Measurements from ENCODE around the gene DUSP16. TPM values are rescaled to one million over a fixed set of nuclear protein-coding genes. Genes with fewer than 3 reads are reported as not detected.

DUSP16 gene
- total RNA-seq, 1 donor from 2014 or later, result 24.5 TPM

- no peak for DNase-seq (ENCODE audit: low spot score)
- intact Hi-C loops (cut with DNase I), result no loop called here
Measured at GRCh38 chr12:12555656-12556055, 7.0 kb downstream of the DUSP16 start.

DNA sequence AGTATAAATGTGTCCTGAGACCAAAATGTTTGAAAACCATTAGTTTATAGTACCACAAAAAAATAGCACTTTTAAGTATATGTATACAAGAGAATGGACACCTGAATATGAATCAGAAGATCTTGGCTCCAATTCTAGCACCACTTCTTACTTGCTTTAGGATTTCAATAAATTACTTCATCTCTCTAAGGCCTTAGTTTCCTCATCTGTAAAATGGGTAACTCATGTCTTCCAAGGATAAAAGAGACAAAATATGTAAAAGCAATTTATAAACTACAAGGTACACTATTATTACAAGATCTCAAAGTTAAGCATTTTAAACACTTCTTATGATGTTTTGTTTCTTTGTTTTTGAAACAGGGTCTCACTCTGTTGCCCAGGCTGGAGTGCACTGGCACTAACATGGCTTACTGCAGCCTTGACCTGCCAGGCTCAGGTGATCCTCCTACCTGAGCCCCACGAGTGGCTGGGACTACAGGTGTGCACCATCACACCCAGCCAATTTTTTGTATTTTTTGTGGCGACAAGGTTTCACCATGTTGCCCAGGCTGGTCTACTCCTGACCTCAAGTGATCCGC is 9.4 kb downstream of the DUSP16 start:
- intact Hi-C loops (cut with DNase I), result no loop called here
- DNase-seq (ENCODE audit: low spot score), result no peak

- intact Hi-C loops (cut with DNase I), result no loop called here
- no peak for DNase-seq (ENCODE audit: low spot score)
Measured at GRCh38 chr12:12551115-12551514, 11.5 kb downstream of the DUSP16 start.

DNA sequence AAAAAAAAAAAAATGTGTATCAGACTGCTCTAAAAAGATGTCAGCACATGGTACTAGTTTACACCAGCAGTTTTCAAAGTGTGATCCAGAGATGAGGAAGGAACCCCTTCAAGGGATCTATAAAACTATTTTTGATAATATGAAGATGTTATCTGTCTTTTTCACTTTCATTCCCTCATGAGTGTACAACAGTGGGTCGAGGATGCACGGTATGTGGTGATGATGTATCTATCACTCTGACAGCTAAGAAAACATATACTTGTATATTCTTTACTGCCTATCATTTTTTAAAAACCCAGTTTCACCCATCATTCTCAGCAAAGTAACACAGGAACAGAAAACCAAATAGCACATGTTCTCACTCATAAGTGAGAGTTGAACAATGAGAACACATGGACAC is 12.4 kb downstream of the DUSP16 start:
- intact Hi-C loops (cut with DNase I), result no loop called here
- no peak for DNase-seq (ENCODE audit: low spot score)

GRCh38 chr12:12549426-12549825 is 13.2 kb downstream of the DUSP16 start:
- intact Hi-C loops (cut with DNase I), result no loop called here
- no peak for DNase-seq (ENCODE audit: low spot score)

- DNase-seq (ENCODE audit: low spot score), result no peak
- intact Hi-C loops (cut with DNase I), result no loop called here
Measured at GRCh38 chr12:12548713-12549112, 13.9 kb downstream of the DUSP16 start.

DNA sequence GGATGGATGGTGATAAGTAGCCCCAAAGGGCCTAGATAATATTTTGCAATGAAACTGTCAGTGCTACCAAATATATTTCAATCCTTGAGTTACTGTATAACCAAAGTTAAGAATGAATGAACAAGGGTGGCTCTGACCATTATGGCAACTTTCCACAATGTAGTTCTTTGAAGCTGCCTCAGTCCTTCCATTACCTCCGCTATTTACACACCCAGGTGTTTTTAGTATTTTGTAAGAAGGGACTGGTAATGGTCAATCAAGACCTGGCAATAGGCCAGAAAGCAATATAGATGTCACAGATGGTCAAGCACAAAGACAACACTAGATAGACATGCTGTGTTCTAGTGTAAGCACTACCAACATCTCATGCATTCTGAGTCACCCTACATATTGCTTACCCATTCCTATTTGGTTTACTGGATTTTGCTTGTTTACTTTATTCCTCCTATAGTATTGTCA is 16.3 kb downstream of the DUSP16 start:
- no peak for DNase-seq (ENCODE audit: low spot score)
- intact Hi-C loops (cut with DNase I), result no loop called here

DNA sequence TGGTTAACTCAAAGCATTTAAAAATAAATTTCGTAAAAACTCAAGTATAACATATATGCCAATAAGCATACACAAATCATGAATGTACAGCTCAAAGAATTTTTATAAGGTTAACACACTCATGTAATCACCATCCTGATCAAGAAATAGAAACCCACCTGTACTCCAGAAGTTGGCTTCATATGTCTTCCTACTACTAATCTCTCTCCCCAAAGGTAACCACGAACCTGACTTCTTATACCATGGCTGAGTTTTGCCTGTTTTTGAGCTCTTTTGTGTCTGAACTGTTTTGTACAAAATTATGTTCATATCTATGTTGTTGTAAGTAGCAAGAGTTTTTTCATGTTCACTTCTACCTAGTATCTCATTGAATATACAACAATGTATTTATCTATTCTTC is 18.7 kb downstream of the DUSP16 start:
- intact Hi-C loops (cut with DNase I), result no loop called here
- no peak for DNase-seq (ENCODE audit: low spot score)

GRCh38 chr12:12542964-12543363 is 19.7 kb downstream of the DUSP16 start:
- no peak for DNase-seq (ENCODE audit: low spot score)
- intact Hi-C loops (cut with DNase I), result no loop called here

DNA sequence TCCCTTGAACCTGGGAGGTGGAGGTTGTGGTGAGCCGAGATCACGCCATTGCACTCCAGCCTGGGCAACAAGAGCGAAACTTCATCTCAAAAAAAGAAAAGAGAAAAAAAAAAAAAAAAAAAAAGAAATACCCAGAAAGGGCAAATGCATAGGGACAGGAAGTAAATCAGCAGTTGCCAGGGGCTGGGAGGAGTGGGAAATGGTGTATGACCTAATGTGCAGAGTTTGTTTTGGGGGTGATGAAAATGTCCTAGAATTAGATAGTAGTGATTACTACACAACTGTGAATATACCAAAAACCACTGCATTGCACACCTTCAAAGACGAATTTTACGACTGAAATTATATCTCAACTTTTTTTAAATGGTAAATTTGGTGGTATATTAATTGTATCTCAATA is 20.4 kb downstream of the DUSP16 start:
- intact Hi-C loops (cut with DNase I), result no loop called here
- no peak for DNase-seq (ENCODE audit: low spot score)

DNA sequence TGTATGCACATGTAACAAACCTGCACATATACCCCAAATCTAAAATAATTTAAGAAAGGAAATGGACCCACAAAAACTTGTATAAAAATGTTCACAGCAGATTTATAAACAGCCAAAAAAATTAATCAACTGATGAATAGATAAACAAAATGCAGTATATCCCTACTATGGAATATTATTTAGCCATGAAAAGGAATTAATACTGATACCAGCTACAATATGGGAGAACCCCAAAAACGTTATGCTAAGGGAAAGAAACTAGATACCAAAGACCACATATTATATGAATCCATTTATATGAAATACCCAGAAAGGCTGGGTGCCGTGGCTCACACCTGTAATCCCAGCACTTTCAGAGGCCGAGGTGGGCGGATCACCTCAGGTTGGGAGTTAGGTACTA is 20.9 kb downstream of the DUSP16 start:
- DNase-seq (ENCODE audit: low spot score), result no peak
- intact Hi-C loops (cut with DNase I), result no loop called here

GRCh38 chr12:12540261-12541013 is 22.2 kb downstream of the DUSP16 start:
- intact Hi-C loops (cut with DNase I), result no loop called here
- DNase-seq (ENCODE audit: low spot score), result no peak

GRCh38 chr12:12539028-12539810 is 23.4 kb downstream of the DUSP16 start:
- intact Hi-C loops (cut with DNase I), result no loop called here
- DNase-seq (ENCODE audit: low spot score), result no peak

DNA sequence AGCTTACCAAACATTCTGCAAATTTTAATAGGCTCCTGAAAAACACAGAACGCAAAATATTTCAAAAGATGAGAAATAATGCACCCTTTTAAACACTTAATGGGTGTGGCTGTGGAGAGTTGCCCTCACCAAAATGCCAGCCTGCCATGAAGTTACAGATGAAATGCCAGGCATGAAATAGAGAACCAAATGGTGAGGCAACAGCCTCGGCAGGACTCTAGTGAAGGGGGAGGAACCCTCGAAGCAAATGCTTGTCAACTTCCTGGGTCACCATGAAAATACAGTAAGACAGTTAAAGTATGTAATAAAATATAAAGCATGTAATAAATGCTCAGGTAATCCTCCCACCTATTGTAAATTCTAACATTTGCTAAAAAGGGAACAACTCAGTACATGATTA is 24.1 kb downstream of the DUSP16 start:
- intact Hi-C loops (cut with DNase I), result no loop called here
- DNase-seq (ENCODE audit: low spot score), result no peak

GRCh38 chr12:12537421-12537820 is 25.2 kb downstream of the DUSP16 start:
- intact Hi-C loops (cut with DNase I), result no loop called here
- DNase-seq (ENCODE audit: low spot score), result no peak

DNA sequence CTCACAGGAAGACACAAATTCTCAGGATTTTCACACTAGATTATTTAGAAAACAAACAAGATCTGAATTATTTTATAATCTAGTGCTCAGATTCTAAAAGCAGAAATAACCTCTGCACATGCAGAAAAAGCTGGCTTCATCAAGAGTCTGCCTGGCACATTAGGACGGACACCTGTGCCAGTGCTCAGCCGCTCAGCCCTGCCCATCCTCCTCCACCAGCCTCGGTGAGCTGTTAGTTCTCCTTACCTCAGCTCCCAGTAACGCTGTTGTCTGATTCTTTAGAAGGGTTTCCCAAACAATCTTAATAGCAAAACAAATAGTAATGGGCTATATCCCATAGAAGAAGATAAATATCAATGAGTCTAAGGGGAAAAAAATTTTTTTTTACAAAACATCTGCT is 27.7 kb downstream of the DUSP16 start:
- intact Hi-C loops (cut with DNase I), result no loop called here

GRCh38 chr12:12534166-12534866 is 28.3 kb downstream of the DUSP16 start:
- intact Hi-C loops (cut with DNase I), result no loop called here
- no peak for DNase-seq (ENCODE audit: low spot score)

More for the DNA sequence above, 27.7 kb downstream of the DUSP16 start:
- DNase-seq (ENCODE audit: low spot score), result no peak

DNA sequence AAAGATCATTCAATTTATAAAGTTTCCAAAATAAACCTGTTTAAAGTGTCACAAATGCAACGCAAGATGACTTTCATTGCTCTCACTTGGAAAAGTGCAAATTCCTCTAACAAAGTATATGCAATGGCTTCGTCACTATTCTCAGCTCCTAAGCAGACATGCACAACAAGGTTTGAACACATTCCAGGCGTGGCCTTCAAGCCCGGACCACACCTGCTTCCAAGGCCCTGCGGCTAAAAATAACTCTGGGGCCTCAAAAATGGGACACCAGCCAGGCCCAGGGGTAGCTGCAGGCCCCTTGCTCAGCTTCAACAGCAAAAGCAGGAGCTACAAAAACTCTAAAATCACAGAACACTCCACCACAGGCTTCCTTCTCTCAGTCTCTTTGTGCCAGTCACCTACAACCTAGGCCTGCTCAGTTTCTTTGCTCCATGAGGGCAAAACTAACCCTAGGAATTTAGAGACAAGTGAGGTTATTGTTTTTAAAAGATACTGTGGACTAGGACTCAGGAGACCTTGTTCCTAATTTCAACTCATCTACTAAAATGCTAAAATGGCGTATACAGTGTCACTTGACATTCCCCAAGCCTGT is 29.3 kb downstream of the DUSP16 start:
- no peak for DNase-seq (ENCODE audit: low spot score)

GRCh38 chr12:12531194-12531593 is 31.5 kb downstream of the DUSP16 start:
- no peak for DNase-seq (ENCODE audit: low spot score)
- intact Hi-C loops (cut with DNase I), result no loop called here

More for the DNA sequence above, 29.3 kb downstream of the DUSP16 start:
- intact Hi-C loops (cut with DNase I), result no loop called here
